H9 (cell line): Measurements from ENCODE around the gene DNMT3L. TPM values are rescaled to one million over a fixed set of nuclear protein-coding genes. Genes with fewer than 3 reads are reported as not detected.

Experiments used
- DNase-seq: peaks from one replicate; pipeline ENCODE4 v3.0.0-alpha.2; 2017
- H2AFZ ChIP-seq: one replicate; pipeline ENCODE4 v1.6.1; 2013; ENCODE audit warnings: mild to moderate bottlenecking, low read length, control low read depth, moderate library complexity
- H2AK5ac ChIP-seq: 2 replicates; pipeline ENCODE4 v1.6.1; 2013; ENCODE audit warnings: low read length, control low read depth, mixed read lengths; ENCODE audit not compliant: insufficient read length
- H2BK120ac ChIP-seq: one replicate; pipeline ENCODE4 v1.6.1; 2013; ENCODE audit warnings: low read depth, mild to moderate bottlenecking, low read length, control low read depth, inconsistent platforms; ENCODE audit not compliant: poor library complexity, severe bottlenecking
- H2BK12ac ChIP-seq: 2 replicates; pipeline ENCODE4 v1.6.1; 2013; ENCODE audit warnings: low read length, control low read depth, mixed read lengths, low read depth; ENCODE audit not compliant: insufficient read length
- H2BK15ac ChIP-seq: 2 replicates; pipeline ENCODE4 v1.6.1; 2013; ENCODE audit warnings: low read depth, low read length, control low read depth
- H2BK20ac ChIP-seq: one replicate; pipeline ENCODE4 v1.6.1; 2013; ENCODE audit warnings: low read depth, mild to moderate bottlenecking, low read length, control low read depth, inconsistent platforms; ENCODE audit not compliant: poor library complexity, severe bottlenecking
- H2BK5ac ChIP-seq: 2 replicates; pipeline ENCODE4 v1.6.1; 2013; ENCODE audit warnings: low read length, control low read depth, mixed read lengths; ENCODE audit not compliant: insufficient read length
- H3K14ac ChIP-seq: 2 replicates; pipeline ENCODE4 v1.6.1; 2013; ENCODE audit warnings: low read length, control low read depth; ENCODE audit not compliant: insufficient read depth
- H3K18ac ChIP-seq: 2 replicates; pipeline ENCODE4 v1.6.1; 2013; ENCODE audit warnings: low read depth, mild to moderate bottlenecking, mixed read lengths, low read length, control low read depth; ENCODE audit not compliant: insufficient read length
- H3K23ac ChIP-seq: 2 replicates; pipeline ENCODE4 v1.6.1; 2013; ENCODE audit warnings: low read length, control low read depth, mixed read lengths, low read depth; ENCODE audit not compliant: insufficient read length
- H3K23me2 ChIP-seq: 2 replicates; pipeline ENCODE4 v1.6.1; 2013; ENCODE audit warnings: low read depth, mild to moderate bottlenecking, mixed read lengths, low read length, control low read depth; ENCODE audit not compliant: insufficient read length, poor library complexity, severe bottlenecking
- H3K27ac ChIP-seq: 2 replicates; pipeline ENCODE4 v1.5.1; 2013; ENCODE audit warnings: low read length, control low read depth, mixed read lengths, low read depth; ENCODE audit not compliant: insufficient read length
- H3K27me3 ChIP-seq: 2 replicates; pipeline ENCODE4 v1.6.1; 2013; ENCODE audit warnings: low read length, control low read depth, inconsistent platforms; ENCODE audit not compliant: insufficient read depth
- H3K4ac ChIP-seq: 2 replicates; pipeline ENCODE4 v1.6.1; 2013; ENCODE audit warnings: low read depth, mild to moderate bottlenecking, control low read depth, inconsistent platforms, low read length, moderate library complexity
- H3K4me1 ChIP-seq: 2 replicates; pipeline ENCODE4 v1.6.1; 2013; ENCODE audit warnings: low read length, control low read depth, inconsistent platforms; ENCODE audit not compliant: insufficient read depth
- H3K4me2 ChIP-seq: 2 replicates; pipeline ENCODE4 v1.6.1; 2013; ENCODE audit warnings: low read length, control low read depth, mixed read lengths; ENCODE audit not compliant: insufficient read length, insufficient read depth
- H3K56ac ChIP-seq: 2 replicates; pipeline ENCODE4 v1.6.1; 2013; ENCODE audit warnings: low read depth, mild to moderate bottlenecking, mixed read lengths, low read length, control low read depth; ENCODE audit not compliant: insufficient read length
- H3K79me1 ChIP-seq: 2 replicates; pipeline ENCODE4 v1.6.1; 2013; ENCODE audit warnings: low read depth, mild to moderate bottlenecking, moderate library complexity, low read length, control low read depth, inconsistent platforms; ENCODE audit not compliant: insufficient read depth, poor library complexity, severe bottlenecking
- H3K79me2 ChIP-seq: 2 replicates; pipeline ENCODE4 v1.6.1; 2013; ENCODE audit warnings: low read length, control low read depth, inconsistent platforms; ENCODE audit not compliant: insufficient read depth
- H3K9ac ChIP-seq: 2 replicates; pipeline ENCODE4 v1.6.1; 2013; ENCODE audit warnings: low read length, control low read depth, mixed read lengths; ENCODE audit not compliant: insufficient read length; ENCODE audit errors: extremely low read depth
- H3K9me3 ChIP-seq: one replicate; pipeline ENCODE4 v1.6.1; 2013; ENCODE audit warnings: low read depth, low read length, inconsistent platforms; ENCODE audit not compliant: control insufficient read depth
- H3T11ph ChIP-seq: one replicate; pipeline ENCODE4 v1.6.1; 2013; ENCODE audit warnings: mild to moderate bottlenecking, low read length, control low read depth, inconsistent platforms
- H4K20me1 ChIP-seq: one replicate; pipeline ENCODE4 v1.6.1; 2013; ENCODE audit not compliant: control insufficient read depth, insufficient read length, insufficient read depth
- H4K5ac ChIP-seq: 2 replicates; pipeline ENCODE4 v1.6.1; 2013; ENCODE audit warnings: low read depth, mild to moderate bottlenecking, mixed read lengths, low read length, control low read depth; ENCODE audit not compliant: insufficient read length
- H4K8ac ChIP-seq: replicated peaks from 2 replicates; pipeline ENCODE4 v1.6.1; 2013; ENCODE audit warnings: low read length, control low read depth, mixed read lengths, low read depth; ENCODE audit not compliant: insufficient read length
- H4K91ac ChIP-seq: 2 replicates; pipeline ENCODE4 v1.6.1; 2013; ENCODE audit warnings: low read depth, mild to moderate bottlenecking, moderate library complexity, mixed read lengths, low read length, control low read depth; ENCODE audit not compliant: insufficient read length
- H3K27ac Mint-ChIP-seq, 3 experiments: 2 replicates in 2 of 3; 3 replicates in 1 of 3; pipeline ENCODE4 v1.8.0; 2020 to 2021; ENCODE audit warnings: mixed read lengths in 3 of 3, mild to moderate bottlenecking in 1 of 3, moderate library complexity in 1 of 3
- H3K27me3 Mint-ChIP-seq: 2 replicates; pipeline ENCODE4 v1.8.0; 2021; ENCODE audit warnings: low read depth, mild to moderate bottlenecking, moderate library complexity, mixed read lengths
- H3K36me3 Mint-ChIP-seq, 3 experiments: 2 replicates in 2 of 3; 3 replicates in 1 of 3; pipeline ENCODE4 v1.8.0; 2020 to 2021; ENCODE audit warnings: low read depth in 3 of 3, mixed read lengths in 3 of 3; ENCODE audit not compliant: insufficient read depth in 1 of 3
- H3K4me1 Mint-ChIP-seq, 2 experiments: 2 replicates each; pipeline ENCODE4 v1.8.0; 2020; ENCODE audit warnings: mixed read lengths in 2 of 2
- H3K4me3 Mint-ChIP-seq, 2 experiments: 2 replicates in 1 of 2; 3 replicates in 1 of 2; pipeline ENCODE4 v1.8.0; 2020 to 2021; ENCODE audit warnings: mild to moderate bottlenecking in 2 of 2, mixed read lengths in 2 of 2, moderate library complexity in 1 of 2
- H3K9me3 Mint-ChIP-seq, 2 experiments: 2 replicates in 1 of 2; 3 replicates in 1 of 2; pipeline ENCODE4 v1.8.0; 2020; ENCODE audit warnings: mild to moderate bottlenecking in 2 of 2, mixed read lengths in 2 of 2, moderate library complexity in 1 of 2
- CTCF ChIP-seq: fragments of 200-600 bp; sonication (generic); conservative IDR thresholded peaks from 3 replicates; pipeline ENCODE4 v1.8.0; 2021; ENCODE audit warnings: antibody characterized with exemption, mild to moderate bottlenecking
- WGBS: extraction: QIAGEN DNeasy Blood & Tissue Kit; methylation state at CpG from one replicate; pipeline ENCODE4 v1.1.7; 2013; ENCODE audit warnings: missing lambda C conversion rate, low lambda C conversion rate, mixed read lengths; ENCODE audit not compliant: insufficient read length; ENCODE audit errors: extremely low coverage; 5-methylcytosine and 5-hydroxymethylcytosine counted together
- total RNA-seq: library from RNA; stranded (reverse); gene quantifications from 2 replicates; pipeline ENCODE4 v1.2.1, GENCODE V29; 2021

DNMT3L gene
- total RNA-seq, 1 experiment from 2014 or later = 0.77 TPM

GRCh38 chr21:44291078-44291935 is 29.6 kb upstream of the DNMT3L start:
- Mint-ChIP-seq H3K4me1 (peaks cover 0 to 5% of the 10 kb centered on the region in 2 experiments; a peak in 1 of 4 replicates), H3K36me3 (no peaks in the 10 kb centered on the region), H3K4me3 (no peak overlapping the region), H3K9me3 (no peaks in the 10 kb centered on the region), H3K27me3 (peaks cover 2% of the 10 kb centered on the region), H3K27ac (no peak overlapping the region)
- no peak overlapping the region for H3K23ac ChIP-seq
- no peak overlapping the region for H3T11ph ChIP-seq
- H4K20me1 ChIP-seq = no peaks in the 10 kb centered on the region
- H3K56ac ChIP-seq = no peak overlapping the region
- no peak for TF ChIP-seq CTCF
- H4K8ac ChIP-seq = no peak overlapping the region
- H2BK120ac ChIP-seq = no peak overlapping the region
- H2AK5ac ChIP-seq = no peak overlapping the region
- no peak for DNase-seq
- no peak overlapping the region for H3K4me2 ChIP-seq
- H3K27ac ChIP-seq = no peak overlapping the region
- no peak overlapping the region for H2BK20ac ChIP-seq
- no peaks in the 10 kb centered on the region for H3K9me3 ChIP-seq
- WGBS = no CpG with 5 or more reads among the region's 33 CpGs
- H3K23me2 ChIP-seq = no peaks in the 10 kb centered on the region
- H3K9ac ChIP-seq = no peak overlapping the region
- H3K18ac ChIP-seq = no peak overlapping the region
- H2BK12ac ChIP-seq = no peak overlapping the region
- H3K27me3 ChIP-seq = no peaks in the 10 kb centered on the region
- no peak overlapping the region for H3K4ac ChIP-seq
- no peaks in the 10 kb centered on the region for H3K4me1 ChIP-seq
- no peaks in the 10 kb centered on the region for H3K79me2 ChIP-seq
- H2BK15ac ChIP-seq = no peak overlapping the region
- H3K14ac ChIP-seq = no peak overlapping the region
- H2BK5ac ChIP-seq = no peak overlapping the region
- no peak overlapping the region for H4K91ac ChIP-seq
- H3K79me1 ChIP-seq = no peaks in the 10 kb centered on the region
- no peak overlapping the region for H4K5ac ChIP-seq
- H2AFZ ChIP-seq = no peak overlapping the region
